Measurements from ENCODE around the gene THAP4.
"Not testable (repeated sequence)": the region's sequence is repeated elsewhere in the genome, so short reads cannot be mapped to it uniquely, and the experiment has no call there.

Gene THAP4

DNA sequence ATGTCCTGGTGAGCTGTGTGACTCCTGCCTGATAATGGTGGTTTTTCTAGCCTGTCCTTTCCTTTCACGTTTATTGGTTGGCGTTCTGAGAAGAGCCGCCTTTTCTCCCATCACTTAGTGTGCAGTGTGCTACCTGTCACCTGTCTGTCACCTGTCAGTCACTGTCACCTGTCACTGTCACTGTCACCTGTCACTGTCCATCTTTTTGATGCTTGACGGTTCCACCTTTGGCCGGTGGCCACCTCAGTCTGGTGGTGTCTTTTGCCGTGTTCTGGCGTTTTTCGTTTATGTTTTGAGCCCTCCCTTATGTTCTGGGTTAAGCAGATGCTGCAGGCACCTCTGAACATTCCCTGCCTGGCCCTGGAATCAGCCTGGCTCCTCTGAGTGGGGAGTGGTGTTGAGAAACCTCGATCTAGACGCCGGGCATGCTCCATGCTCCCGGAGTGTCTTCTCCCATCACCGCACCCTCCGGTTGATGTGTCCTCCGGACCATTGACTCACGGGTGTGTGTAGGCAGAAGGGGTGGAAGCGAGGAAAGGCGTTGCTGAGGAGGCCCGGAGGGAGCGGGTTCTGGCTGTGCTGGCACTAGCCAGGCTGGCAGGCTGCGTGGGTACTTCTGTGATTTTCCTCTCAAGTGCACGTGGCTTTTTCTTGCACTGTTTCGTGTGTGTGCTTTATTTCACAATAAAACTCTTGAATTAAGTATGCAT, 28.9 kb upstream of the THAP4 start:
- peak; percentile 57 for DNase-seq (ENCODE audit: low spot score)

GRCh38 chr2:241662731-241663130, 25.8 kb upstream of the THAP4 start:
- DNase-seq (ENCODE audit: low spot score), result not testable (repeated sequence)

DNA sequence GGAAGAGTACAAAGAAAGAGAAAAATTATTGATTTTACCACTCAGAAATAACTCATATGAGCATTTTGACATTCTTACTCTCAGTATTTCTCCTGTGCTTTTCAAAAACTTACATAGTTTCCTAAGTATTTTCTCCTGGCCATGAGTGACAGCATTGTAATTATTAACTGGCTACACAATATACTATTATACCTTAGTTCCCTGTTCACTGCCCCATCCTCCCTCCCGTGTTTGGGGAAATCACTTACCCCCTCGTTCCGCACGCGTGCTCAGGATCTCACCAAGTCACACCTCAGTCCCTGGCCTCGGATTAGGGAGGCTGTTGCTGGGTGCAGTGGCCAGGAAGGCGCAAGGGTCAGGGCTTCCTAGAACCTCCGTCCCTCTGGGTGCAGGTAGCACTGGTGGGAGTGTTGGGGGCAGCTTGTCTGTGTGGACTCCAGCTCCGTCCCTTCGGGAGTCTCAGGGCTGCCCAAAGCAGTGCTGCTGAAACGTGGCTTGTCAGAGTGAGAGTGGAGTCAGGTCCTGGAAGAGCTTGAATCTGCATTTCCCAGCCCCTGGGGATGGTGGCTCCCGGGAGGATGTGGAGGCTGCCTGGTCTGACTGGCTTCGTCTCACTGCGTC, 23.7 kb upstream of the THAP4 start:
- DNase-seq (ENCODE audit: low spot score), result no peak

- DNase-seq (ENCODE audit: low spot score), result peak; percentile 85
These were observed 22.3 kb upstream of the THAP4 start for GRCh38 chr2:241659150-241659739.

GRCh38 chr2:241658296-241658695, 21.3 kb upstream of the THAP4 start:
- DNase-seq (ENCODE audit: low spot score), result no peak

DNA sequence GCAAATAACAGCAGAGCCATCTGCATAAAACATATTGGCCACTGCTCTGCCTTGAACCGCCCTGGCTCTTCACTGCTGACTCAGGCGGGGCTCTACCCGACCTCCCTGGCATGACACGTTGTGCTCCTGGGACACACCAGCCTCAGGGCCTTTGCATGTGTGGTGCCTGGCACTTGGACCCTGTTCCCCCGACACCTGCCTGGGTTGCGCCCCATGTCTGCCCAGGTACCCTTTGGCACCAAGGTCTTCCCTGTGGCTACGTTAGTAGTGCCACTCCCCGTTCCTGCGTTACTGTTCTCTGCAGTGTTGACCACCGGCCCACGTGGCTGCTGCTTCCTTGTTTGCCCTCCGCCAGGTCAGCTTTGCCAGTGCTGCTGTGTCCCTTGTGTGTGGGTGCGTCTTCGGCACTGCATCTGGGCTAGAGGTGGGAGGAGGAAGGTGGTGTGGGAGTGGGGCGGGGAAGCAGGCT, 20.9 kb upstream of the THAP4 start:
- DNase-seq (ENCODE audit: low spot score), result no peak

GRCh38 chr2:241656190-241656741, 19.3 kb upstream of the THAP4 start:
- no peak for DNase-seq (ENCODE audit: low spot score)

GRCh38 chr2:241655516-241656189, 18.7 kb upstream of the THAP4 start:
- no peak for DNase-seq (ENCODE audit: low spot score)

DNA sequence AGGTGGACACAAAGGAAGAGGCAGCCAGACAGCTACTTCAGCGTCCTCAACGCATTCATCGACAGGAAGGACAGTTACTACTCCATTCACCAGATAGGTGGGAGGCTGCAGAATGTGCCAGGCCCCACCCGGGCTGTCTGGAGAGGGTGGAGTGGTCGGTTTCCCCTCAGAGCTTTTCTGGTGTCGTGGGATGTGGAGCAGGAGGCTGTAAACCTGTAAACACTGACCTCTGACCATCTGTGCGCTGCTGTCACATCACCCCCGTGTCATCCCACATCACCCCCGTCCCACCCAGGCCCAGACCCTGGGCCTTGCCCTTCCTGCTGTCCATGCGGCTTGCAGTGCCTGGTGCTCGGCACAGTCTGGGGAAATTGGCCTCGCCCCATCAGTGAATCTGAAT, 17.6 kb upstream of the THAP4 start:
- DNase-seq (ENCODE audit: low spot score), result no peak

DNA sequence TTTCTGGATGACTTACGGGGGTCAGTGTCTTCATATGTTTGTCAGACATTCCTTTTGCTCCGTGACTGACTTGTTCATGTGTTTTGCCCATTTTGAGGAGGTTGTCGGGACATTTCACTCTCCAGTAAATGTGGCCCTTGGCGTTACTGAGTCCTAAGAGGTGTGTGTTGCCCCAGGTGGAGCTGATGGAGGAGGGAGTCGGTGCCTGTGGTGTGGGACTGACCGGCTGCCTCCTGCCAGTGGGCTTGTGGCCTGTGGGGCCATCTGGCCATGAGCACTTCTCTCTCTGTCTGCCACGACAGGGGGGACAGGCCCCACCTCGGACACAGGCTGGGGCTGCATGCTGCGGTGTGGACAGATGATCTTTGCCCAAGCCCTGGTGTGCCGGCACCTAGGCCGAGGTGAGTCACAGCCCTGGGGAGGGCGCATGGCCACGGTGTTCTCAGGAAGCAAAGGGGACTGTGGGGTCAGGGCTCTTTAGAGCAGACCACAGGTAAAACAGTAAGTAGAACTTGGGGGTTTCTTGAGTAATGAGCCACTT, 16.3 kb upstream of the THAP4 start:
- DNase-seq (ENCODE audit: low spot score), result no peak

- DNase-seq (ENCODE audit: low spot score), result no peak
These were observed 15.8 kb upstream of the THAP4 start for GRCh38 chr2:241652722-241653121.

DNA sequence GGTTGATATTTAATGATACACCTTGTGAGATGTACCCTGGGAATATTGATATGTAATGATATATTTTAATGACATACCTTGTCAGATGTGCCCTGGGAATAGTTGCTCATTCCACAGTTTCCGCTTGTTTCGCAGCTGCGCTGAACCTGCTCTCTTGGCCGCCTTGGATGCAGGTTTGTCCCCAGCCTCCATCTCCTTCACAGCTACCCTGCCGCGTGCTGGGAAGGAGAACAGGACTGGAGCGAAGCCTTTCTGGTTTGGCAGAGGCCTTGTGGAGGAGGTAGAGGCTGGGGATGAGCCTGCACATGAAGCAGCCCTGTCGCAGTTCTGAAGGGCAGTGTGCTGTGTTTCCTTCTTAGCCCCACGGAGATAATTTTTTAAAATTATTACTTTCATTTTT, 15.2 kb upstream of the THAP4 start:
- no peak for DNase-seq (ENCODE audit: low spot score)

DNA sequence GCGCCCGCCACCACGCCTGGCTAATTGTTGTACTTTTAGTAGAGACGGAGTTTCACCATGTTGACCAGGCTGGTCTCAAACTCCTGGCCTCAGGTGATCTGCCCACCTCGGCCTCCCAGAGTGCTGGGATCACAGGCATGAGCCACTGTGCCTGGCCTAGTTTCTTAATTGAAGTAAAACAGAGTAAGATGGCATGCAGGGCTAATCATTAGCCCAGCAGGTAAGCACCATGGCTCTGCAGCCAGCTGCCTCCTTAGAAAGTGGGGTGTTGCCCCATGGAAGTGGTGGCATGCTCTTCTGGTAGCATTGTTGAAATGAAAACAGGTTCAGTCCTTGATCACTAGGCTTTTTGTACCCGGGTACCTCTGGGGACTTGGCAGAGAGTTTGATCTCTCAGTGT, 13.0 kb upstream of the THAP4 start:
- no peak for DNase-seq (ENCODE audit: low spot score)

GRCh38 chr2:241649404-241649803, 12.4 kb upstream of the THAP4 start:
- peak; percentile 54 for DNase-seq (ENCODE audit: low spot score)

GRCh38 chr2:241648453-241648852, 11.5 kb upstream of the THAP4 start:
- no peak for DNase-seq (ENCODE audit: low spot score)

DNA sequence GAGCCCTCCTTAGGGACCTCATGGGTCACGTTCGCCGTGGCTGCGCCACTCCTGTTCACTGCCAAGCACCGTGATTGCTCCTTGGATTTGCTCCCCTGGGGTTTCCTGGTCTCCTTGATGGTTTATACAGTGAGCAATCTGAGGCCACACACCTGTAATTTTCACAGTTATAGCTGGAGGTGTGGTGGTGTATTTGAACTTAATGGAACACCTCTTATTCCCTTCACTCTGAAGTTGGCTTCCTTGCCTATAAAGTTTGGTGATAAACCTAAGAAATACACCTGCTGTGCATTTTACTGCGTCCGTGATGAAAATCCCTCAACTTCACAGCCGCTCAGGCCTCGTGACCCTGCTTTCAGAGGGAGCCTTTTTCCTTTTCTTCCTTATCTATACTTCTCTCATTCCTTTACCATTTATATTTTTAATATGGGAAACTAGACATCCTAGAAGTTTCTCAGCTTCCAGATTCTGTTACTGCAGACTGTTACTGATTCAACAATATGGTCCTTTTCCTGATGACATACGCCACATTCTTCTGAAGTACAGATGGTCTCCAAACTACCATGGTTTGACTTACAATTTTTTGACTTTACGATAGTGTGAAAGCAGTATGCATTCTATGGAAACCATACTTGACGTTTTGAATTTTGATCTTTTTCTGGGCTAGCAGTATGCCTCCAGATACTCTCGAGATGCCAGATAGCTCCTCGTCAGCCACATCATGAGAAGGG, 9.1 kb upstream of the THAP4 start:
- no peak for DNase-seq (ENCODE audit: low spot score)

GRCh38 chr2:241645056-241645914, 8.3 kb upstream of the THAP4 start:
- no peak for DNase-seq (ENCODE audit: low spot score)

- no peak for DNase-seq (ENCODE audit: low spot score)
These were observed 4.7 kb upstream of the THAP4 start for GRCh38 chr2:241641631-241642030.

- DNase-seq (ENCODE audit: low spot score), result no peak
These were observed 3.3 kb upstream of the THAP4 start for GRCh38 chr2:241640165-241640795.

DNA sequence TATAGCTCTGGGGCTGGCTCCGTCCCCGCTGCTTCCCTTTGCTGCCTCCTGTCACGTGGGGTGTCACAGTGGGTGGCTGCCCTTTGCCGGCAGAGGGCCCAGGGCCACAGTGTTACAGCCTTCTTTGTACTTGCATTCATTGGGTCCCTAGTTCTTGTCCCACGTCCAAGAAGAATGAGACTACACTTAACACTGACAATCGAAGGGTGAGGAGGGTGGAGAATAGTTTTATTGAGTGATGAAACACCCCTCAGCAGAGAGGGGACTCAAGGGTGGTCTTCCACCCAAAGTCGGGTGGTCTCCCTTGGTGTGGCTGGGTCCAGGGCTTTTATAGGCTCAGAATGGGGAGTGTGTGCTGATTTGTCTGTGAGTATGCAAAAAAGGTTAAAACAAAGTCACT, 2.4 kb upstream of the THAP4 start:
- no peak for DNase-seq (ENCODE audit: low spot score)

Measured in Ammon's horn (tissue), 1 donor.